OCI-LY1 (cell line): ENCODE measurements around the gene IPCEF1.

Experiments
- H2AFZ ChIP-seq: fragments of 200-600 bp; sonication (generic), shearing (Covaris generic); 2 replicates; pipeline ENCODE4 v1.6.0; 2014; ENCODE audit warnings: antibody characterized with exemption, mild to moderate bottlenecking, low read length
- H3F3A ChIP-seq: fragments of 200-600 bp; sonication (generic), shearing (Covaris generic); 2 replicates; pipeline ENCODE4 v1.6.0; 2014; ENCODE audit warnings: mild to moderate bottlenecking, antibody characterized with exemption, low read length, moderate library complexity; ENCODE audit not compliant: insufficient read depth
- H3K27ac ChIP-seq: fragments of 200-600 bp; sonication (generic); 2 replicates; pipeline ENCODE4 v1.5.1; 2014; ENCODE audit warnings: low read length, mixed run types, mild to moderate bottlenecking, low read depth; ENCODE audit not compliant: poor library complexity, severe bottlenecking
- H3K27me3 ChIP-seq: fragments of 200-600 bp; sonication (generic); 2 replicates; pipeline ENCODE4 v1.6.0; 2014; ENCODE audit warnings: antibody characterized with exemption, mild to moderate bottlenecking, low read length, moderate library complexity; ENCODE audit not compliant: insufficient read depth
- H3K36me3 ChIP-seq: fragments of 200-600 bp; sonication (generic); 2 replicates; pipeline ENCODE4 v1.6.1; 2014; ENCODE audit warnings: mild to moderate bottlenecking, antibody characterized with exemption, low read length, moderate library complexity, mixed read lengths; ENCODE audit not compliant: insufficient read depth
- H3K4me1 ChIP-seq: fragments of 200-600 bp; sonication (generic); 2 replicates; pipeline ENCODE4 v1.5.1; 2014; ENCODE audit warnings: mild to moderate bottlenecking, low read length, moderate library complexity; ENCODE audit not compliant: insufficient read depth, severe bottlenecking
- H3K4me2 ChIP-seq: fragments of 200-600 bp; sonication (generic), shearing (Covaris generic); 2 replicates; pipeline ENCODE4 v1.6.1; 2014; ENCODE audit warnings: low read length
- H3K4me3 ChIP-seq: fragments of 200-600 bp; sonication (generic); 2 replicates; pipeline ENCODE4 v1.5.1; 2014; ENCODE audit warnings: low read length, low read depth, mild to moderate bottlenecking, mixed read lengths; ENCODE audit not compliant: poor library complexity, severe bottlenecking
- H3K79me2 ChIP-seq: fragments of 200-600 bp; shearing (Covaris generic); 2 replicates; pipeline ENCODE4 v1.6.1; 2016; ENCODE audit warnings: mixed run types, low read length, mixed read lengths; ENCODE audit not compliant: insufficient read depth
- H3K9ac ChIP-seq: fragments of 200-600 bp; sonication (generic), shearing (Covaris generic); 2 replicates; pipeline ENCODE4 v1.6.1; 2014; ENCODE audit warnings: mild to moderate bottlenecking, low read length, mixed read lengths
- H3K9me2 ChIP-seq: fragments of 200-600 bp; sonication (generic), shearing (Covaris generic); 2 replicates; pipeline ENCODE4 v1.6.1; 2014; ENCODE audit warnings: low read depth, mild to moderate bottlenecking, low read length, mixed read lengths
- H3K9me3 ChIP-seq: fragments of 200-600 bp; shearing (Covaris generic); 2 replicates; pipeline ENCODE4 v1.6.1; 2014; ENCODE audit warnings: low read length, mixed read lengths
- H4K20me1 ChIP-seq: fragments of 200-600 bp; sonication (generic), shearing (Covaris generic); 2 replicates; pipeline ENCODE4 v1.6.0; 2016; ENCODE audit warnings: mild to moderate bottlenecking, low read length; ENCODE audit not compliant: insufficient read depth
- EZH2 ChIP-seq: fragments of 200-600 bp; sonication (generic), shearing (Covaris generic); IDR thresholded peaks from 2 replicates; pipeline ENCODE4 v1.8.0; 2017; ENCODE audit warnings: borderline replicate concordance, mixed run types, mild to moderate bottlenecking, antibody characterized with exemption, low read length, moderate library complexity, mixed read lengths
- TF ChIP-seq, protein P1 (sequence below): fragments of 200-600 bp; sonication (generic), shearing (Covaris generic); IDR thresholded peaks from 2 replicates; pipeline ENCODE4 v1.5.1; 2017; ENCODE audit warnings: mild to moderate bottlenecking, antibody characterized with exemption, low read length, moderate library complexity, mixed read lengths

IPCEF1 gene

GRCh38 chr6:154397491-154398195, 41.0 kb upstream of the IPCEF1 start:
- H3K4me2 ChIP-seq, result no peak overlapping the region
- H2AFZ ChIP-seq, result no peak overlapping the region
- no peaks in the 10 kb centered on the region for H3K36me3 ChIP-seq
- H3K27ac ChIP-seq, result no peak overlapping the region
- TF ChIP-seq, protein P1, sequence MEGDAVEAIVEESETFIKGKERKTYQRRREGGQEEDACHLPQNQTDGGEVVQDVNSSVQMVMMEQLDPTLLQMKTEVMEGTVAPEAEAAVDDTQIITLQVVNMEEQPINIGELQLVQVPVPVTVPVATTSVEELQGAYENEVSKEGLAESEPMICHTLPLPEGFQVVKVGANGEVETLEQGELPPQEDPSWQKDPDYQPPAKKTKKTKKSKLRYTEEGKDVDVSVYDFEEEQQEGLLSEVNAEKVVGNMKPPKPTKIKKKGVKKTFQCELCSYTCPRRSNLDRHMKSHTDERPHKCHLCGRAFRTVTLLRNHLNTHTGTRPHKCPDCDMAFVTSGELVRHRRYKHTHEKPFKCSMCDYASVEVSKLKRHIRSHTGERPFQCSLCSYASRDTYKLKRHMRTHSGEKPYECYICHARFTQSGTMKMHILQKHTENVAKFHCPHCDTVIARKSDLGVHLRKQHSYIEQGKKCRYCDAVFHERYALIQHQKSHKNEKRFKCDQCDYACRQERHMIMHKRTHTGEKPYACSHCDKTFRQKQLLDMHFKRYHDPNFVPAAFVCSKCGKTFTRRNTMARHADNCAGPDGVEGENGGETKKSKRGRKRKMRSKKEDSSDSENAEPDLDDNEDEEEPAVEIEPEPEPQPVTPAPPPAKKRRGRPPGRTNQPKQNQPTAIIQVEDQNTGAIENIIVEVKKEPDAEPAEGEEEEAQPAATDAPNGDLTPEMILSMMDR, result no peak
- no peaks in the 10 kb centered on the region for H3K79me2 ChIP-seq
- H3K4me3 ChIP-seq, result no peak overlapping the region
- no peak overlapping the region for H3K9ac ChIP-seq
- no peaks in the 10 kb centered on the region for H4K20me1 ChIP-seq
- H3K4me1 ChIP-seq, result no peaks in the 10 kb centered on the region
- no peaks in the 10 kb centered on the region for H3F3A ChIP-seq
- H3K9me3 ChIP-seq, result no peaks in the 10 kb centered on the region
- H3K27me3 ChIP-seq, result 0 out of 2 replicates have a peak, but pooled peaks cover 3% of the 10 kb centered on the region
- H3K9me2 ChIP-seq, result no peaks in the 10 kb centered on the region

DNA sequence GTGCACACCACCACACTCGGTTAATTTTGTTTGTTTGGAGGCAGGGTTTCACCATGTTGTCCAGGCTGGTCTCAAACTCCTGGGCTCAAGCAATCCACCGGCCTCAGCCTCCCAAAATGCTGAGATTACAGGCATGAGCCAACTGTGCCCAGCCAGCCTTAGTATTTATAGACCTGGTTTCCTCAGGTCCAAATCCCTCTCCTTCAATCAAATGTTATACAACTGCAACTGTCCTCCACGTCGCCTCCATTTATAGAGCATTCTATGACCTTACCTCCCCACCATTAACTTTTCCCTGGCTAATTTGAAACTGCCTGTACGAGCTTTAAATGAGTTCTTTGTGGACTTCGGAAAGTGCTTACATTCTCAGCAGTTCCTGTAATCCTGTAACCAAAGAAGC, 39.3 kb upstream of the IPCEF1 start:
- H3K9ac ChIP-seq, result no peak overlapping the region
- no peak overlapping the region for H3K4me3 ChIP-seq
- TF ChIP-seq EZH2, result no peak
- TF ChIP-seq, protein P1, result no peak
- no peak overlapping the region for H3K27ac ChIP-seq
- H3K27me3 ChIP-seq, result no peaks in the 10 kb centered on the region
- no peak overlapping the region for H2AFZ ChIP-seq
- no peaks in the 10 kb centered on the region for H3K79me2 ChIP-seq
- H3K9me2 ChIP-seq, result no peaks in the 10 kb centered on the region
- H3F3A ChIP-seq, result no peaks in the 10 kb centered on the region
- H3K9me3 ChIP-seq, result no peaks in the 10 kb centered on the region
- no peaks in the 10 kb centered on the region for H4K20me1 ChIP-seq
- H3K4me2 ChIP-seq, result no peak overlapping the region
- no peaks in the 10 kb centered on the region for H3K4me1 ChIP-seq
- H3K36me3 ChIP-seq, result no peaks in the 10 kb centered on the region

DNA sequence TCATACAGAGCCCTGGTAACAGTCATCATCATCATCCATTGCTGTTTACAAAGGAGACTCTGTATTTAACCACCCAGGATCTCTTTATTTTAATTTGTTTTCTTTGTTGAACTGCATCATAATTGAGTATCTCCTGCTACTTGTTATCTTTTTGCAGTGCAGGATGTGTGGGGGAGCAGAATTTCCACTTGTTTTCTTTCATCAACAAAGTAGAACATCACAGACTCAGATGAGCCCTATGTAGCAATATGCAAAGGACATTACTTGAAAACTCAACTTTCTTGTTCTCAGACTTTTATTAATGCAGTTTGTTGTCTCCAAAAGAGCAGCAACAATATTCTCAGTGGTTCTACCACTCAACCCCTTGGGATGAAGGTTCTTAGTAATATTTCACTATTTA, 38.7 kb upstream of the IPCEF1 start:
- no peak overlapping the region for H3K9ac ChIP-seq
- no peaks in the 10 kb centered on the region for H3K27me3 ChIP-seq
- H3K9me2 ChIP-seq, result no peaks in the 10 kb centered on the region
- H3K4me2 ChIP-seq, result no peak overlapping the region
- H3F3A ChIP-seq, result no peaks in the 10 kb centered on the region
- H3K36me3 ChIP-seq, result no peaks in the 10 kb centered on the region
- no peak overlapping the region for H2AFZ ChIP-seq
- no peaks in the 10 kb centered on the region for H3K79me2 ChIP-seq
- H3K4me3 ChIP-seq, result no peak overlapping the region
- TF ChIP-seq, protein P1, result no peak
- TF ChIP-seq EZH2, result no peak
- no peaks in the 10 kb centered on the region for H3K9me3 ChIP-seq
- no peaks in the 10 kb centered on the region for H4K20me1 ChIP-seq
- H3K27ac ChIP-seq, result no peak overlapping the region
- no peaks in the 10 kb centered on the region for H3K4me1 ChIP-seq
